ENCODE measurements around the gene ALDH1A1.

DNA sequence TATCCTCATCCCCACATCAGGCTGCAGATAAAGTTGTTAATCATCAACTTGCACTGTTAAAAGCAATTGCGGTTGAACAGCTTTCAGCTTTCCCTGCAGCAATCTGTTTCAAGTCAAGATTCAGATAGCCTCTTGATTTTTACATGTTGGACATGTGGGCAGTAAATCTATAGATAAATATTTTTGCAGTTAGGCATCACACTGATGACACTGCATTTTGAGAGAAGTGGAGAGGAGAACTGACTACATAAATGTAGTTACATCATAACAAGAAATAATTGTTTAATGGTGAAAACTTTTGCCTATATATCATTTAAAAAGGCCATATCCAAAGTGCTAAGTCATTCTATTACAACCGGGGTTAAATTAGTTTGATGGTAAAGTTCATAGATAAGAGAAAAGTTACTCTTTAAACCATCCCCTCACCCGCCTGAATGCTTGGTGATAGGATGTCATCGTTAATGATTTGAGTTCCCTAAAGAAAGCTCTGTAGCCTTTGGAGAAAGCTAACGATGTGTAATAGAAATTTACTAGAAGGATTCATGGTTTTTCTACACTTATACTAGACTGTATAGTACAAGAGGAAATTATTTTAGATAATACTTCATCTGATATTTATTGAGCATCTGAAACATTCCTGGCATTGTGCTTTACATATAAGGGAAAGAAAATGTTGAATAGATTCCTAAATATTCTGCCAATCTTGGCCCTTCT is 30.8 kb upstream of the ALDH1A1 start:
- TF ChIP-seq EZH2 (IDR thresholded peaks at IDR 0.05) (no peak), POLR2AphosphoS5 (IDR thresholded peaks at IDR 0.05; ENCODE audit: borderline replicate concordance, low read depth, low read length) (peak; percentile 39; the same call in 1 of the 2 replicates), FOXP2 (optimal IDR thresholded peaks at IDR 0.05; ENCODE audit: control extremely low read depth, extremely low read length, insufficient read depth) (no peak)

All from SK-N-MC (cell line).